Measurements from ENCODE around the gene FZD4.
A peak's percentile ranks its signal among the peaks of the same experiment; 100 is the strongest.
"Not testable (repeated sequence)": the region's sequence is repeated elsewhere in the genome, so short reads cannot be mapped to it uniquely, and the experiment has no call there.

The FZD4 gene

DNA sequence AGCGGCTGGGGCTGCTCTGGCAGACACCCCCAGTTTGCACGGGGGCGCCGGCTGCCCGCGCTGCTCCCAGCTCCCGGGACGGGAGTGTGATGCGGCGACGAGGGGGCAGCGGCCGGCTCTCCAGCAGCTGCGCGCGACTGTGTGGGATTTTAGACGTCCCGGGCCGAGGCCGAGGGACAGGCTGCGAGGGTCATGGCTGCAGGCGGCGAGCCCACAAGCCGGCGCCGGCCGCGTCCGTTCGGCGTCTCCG is 159 bp downstream of the FZD4 start:
- DNase-seq (no peak), ATAC-seq (replicated peaks) (peak; percentile 24)
- Mint-ChIP-seq H3K27me3 (peaks cover 16 to 17% of the 10 kb centered on the region in 2 donors), H3K36me3 (ENCODE audit: insufficient read depth) (no peaks in the 10 kb centered on the region), H3K9me3 (no peaks in the 10 kb centered on the region), H3K4me1 (ENCODE audit: low read depth in 2 of 2) (peaks cover 11 to 19% of the 10 kb centered on the region in 2 donors), H3K27ac (no peak overlapping the region), H3K4me3 (peak overlapping the region; percentile 81 to 88)

- Mint-ChIP-seq H3K4me3 (peak overlapping the region; percentile 81 to 88), H3K9me3 (no peaks in the 10 kb centered on the region), H3K4me1 (ENCODE audit: low read depth in 2 of 2) (peaks cover 11 to 19% of the 10 kb centered on the region in 2 donors), H3K27ac (peak overlapping the region in 1 of 2 donors; percentile 46), H3K36me3 (ENCODE audit: insufficient read depth) (no peaks in the 10 kb centered on the region), H3K27me3 (peaks cover 16 to 17% of the 10 kb centered on the region in 2 donors)
- ATAC-seq (replicated peaks) (no peak), DNase-seq (no peak)
These were observed 705 bp downstream of the FZD4 start for GRCh38 chr11:86954269-86955110.

- ATAC-seq (replicated peaks) (no peak), DNase-seq (no peak)
- Mint-ChIP-seq H3K4me3 (no peak overlapping the region), H3K27ac (no peak overlapping the region), H3K36me3 (ENCODE audit: insufficient read depth) (no peaks in the 10 kb centered on the region), H3K27me3 (peaks cover 16 to 17% of the 10 kb centered on the region in 2 donors), H3K9me3 (no peaks in the 10 kb centered on the region), H3K4me1 (ENCODE audit: low read depth in 2 of 2) (peaks cover 11 to 19% of the 10 kb centered on the region in 2 donors)
These were observed 2.8 kb downstream of the FZD4 start for GRCh38 chr11:86952221-86952875.

GRCh38 chr11:86951706-86952105 is 3.5 kb downstream of the FZD4 start:
- H3K9me3 Mint-ChIP-seq, result no peaks in the 10 kb centered on the region
- H3K27me3 Mint-ChIP-seq, result peaks cover 11 to 15% of the 10 kb centered on the region in 2 donors
- H3K36me3 Mint-ChIP-seq (ENCODE audit: insufficient read depth), result no peaks in the 10 kb centered on the region
- peaks cover 11 to 19% of the 10 kb centered on the region in 2 donors for H3K4me1 Mint-ChIP-seq (ENCODE audit: low read depth in 2 of 2)
- no peak overlapping the region for H3K4me3 Mint-ChIP-seq
- H3K27ac Mint-ChIP-seq, result no peak overlapping the region
- no peak for DNase-seq
- no peak for ATAC-seq (replicated peaks)

DNA sequence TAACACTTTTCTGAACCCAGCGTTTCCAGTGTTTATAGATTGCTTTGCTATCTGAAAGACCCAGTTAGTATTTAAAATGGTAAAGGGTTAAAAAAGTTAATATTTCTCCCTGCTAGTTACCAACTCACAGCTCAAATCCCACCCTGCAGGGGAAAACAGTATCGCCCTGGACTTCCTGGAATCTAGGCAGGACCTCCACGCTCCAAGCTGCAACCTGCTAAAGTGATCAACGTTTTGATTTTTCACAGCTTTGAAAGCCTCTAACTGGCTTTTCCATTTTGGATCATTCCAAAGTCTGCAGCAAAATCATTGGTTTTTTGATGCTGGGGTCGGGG is 4.6 kb downstream of the FZD4 start:
- no peaks in the 10 kb centered on the region for H3K36me3 Mint-ChIP-seq (ENCODE audit: insufficient read depth)
- H3K4me1 Mint-ChIP-seq (ENCODE audit: low read depth in 2 of 2), result peaks cover 6 to 10% of the 10 kb centered on the region in 2 donors
- no peaks in the 10 kb centered on the region for H3K9me3 Mint-ChIP-seq
- ATAC-seq (replicated peaks), result no peak
- peaks cover 3 to 11% of the 10 kb centered on the region in 2 donors for H3K27me3 Mint-ChIP-seq
- H3K27ac Mint-ChIP-seq, result no peak overlapping the region
- no peak for DNase-seq
- no peak overlapping the region for H3K4me3 Mint-ChIP-seq

- no peak overlapping the region for H3K4me3 Mint-ChIP-seq
- H3K27ac Mint-ChIP-seq, result no peak overlapping the region
- H3K27me3 Mint-ChIP-seq, result peaks cover 0 to 6% of the 10 kb centered on the region in 2 donors
- no peak for DNase-seq
- H3K9me3 Mint-ChIP-seq, result no peaks in the 10 kb centered on the region
- no peak for ATAC-seq (replicated peaks)
- no peaks in the 10 kb centered on the region for H3K36me3 Mint-ChIP-seq (ENCODE audit: insufficient read depth)
- H3K4me1 Mint-ChIP-seq (ENCODE audit: low read depth in 2 of 2), result peaks cover 4 to 7% of the 10 kb centered on the region in 2 donors
These were observed 5.1 kb downstream of the FZD4 start for GRCh38 chr11:86949995-86950660.

- ATAC-seq (replicated peaks), result no peak
- Mint-ChIP-seq H3K27me3 (peaks cover 0 to 6% of the 10 kb centered on the region in 2 donors), H3K4me3 (no peak overlapping the region), H3K4me1 (ENCODE audit: low read depth in 2 of 2) (no peaks in the 10 kb centered on the region), H3K27ac (no peak overlapping the region), H3K36me3 (ENCODE audit: insufficient read depth) (no peaks in the 10 kb centered on the region), H3K9me3 (no peaks in the 10 kb centered on the region)
- no peak for DNase-seq
These were observed 6.5 kb downstream of the FZD4 start for GRCh38 chr11:86948733-86949132.

DNA sequence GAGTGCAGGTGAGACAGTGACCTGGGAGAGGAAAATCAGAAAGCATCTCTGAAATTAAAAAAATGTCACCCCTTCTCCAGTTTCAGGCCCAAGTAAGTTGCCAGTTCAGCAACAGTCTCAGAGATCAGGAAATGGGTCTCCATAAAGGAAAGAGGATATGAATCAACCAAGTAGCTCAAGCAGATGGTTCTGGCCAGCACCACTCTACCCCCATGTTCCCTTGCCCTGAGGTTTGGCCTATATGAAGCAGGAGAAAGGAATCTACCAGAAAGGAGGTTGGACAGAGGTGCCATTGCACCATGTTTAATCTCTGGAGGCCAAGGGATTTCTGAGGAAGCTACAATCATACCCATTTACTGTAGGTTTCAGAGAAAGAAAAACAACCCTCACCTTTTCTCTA is 7.7 kb downstream of the FZD4 start:
- Mint-ChIP-seq H3K27ac (peak overlapping the region in 1 of 2 donors; percentile 36), H3K4me3 (no peak overlapping the region), H3K9me3 (no peaks in the 10 kb centered on the region), H3K27me3 (peaks cover 0 to 6% of the 10 kb centered on the region in 2 donors), H3K4me1 (ENCODE audit: low read depth in 2 of 2) (no peaks in the 10 kb centered on the region), H3K36me3 (ENCODE audit: insufficient read depth) (no peaks in the 10 kb centered on the region)
- DNase-seq, result no peak
- ATAC-seq (replicated peaks), result no peak

DNA sequence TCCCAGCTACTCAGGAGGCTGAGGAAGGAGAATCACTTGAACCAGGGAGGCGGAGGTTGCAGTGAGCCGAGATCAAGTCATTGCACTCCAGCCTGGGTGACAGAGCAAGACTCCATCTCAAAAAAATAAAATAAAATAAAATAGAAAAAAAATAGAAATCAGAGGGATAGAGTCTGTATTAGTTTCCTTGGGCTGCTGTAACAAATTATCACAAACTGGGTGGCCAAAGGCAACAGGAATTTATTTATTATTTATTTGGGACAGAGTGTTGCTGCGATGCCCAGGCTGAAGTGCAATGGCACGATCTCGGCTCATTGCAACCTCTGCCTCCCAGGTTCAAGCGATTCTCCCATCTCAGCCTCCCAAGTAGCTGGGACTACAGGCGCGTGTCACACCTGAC is 11.7 kb downstream of the FZD4 start:
- not testable (repeated sequence) for H3K36me3 Mint-ChIP-seq (ENCODE audit: insufficient read depth)

GRCh38 chr11:86941871-86942599 is 13.2 kb downstream of the FZD4 start:
- H3K27ac Mint-ChIP-seq, result no peak overlapping the region
- H3K4me1 Mint-ChIP-seq (ENCODE audit: low read depth in 2 of 2), result no peaks in the 10 kb centered on the region
- no peaks in the 10 kb centered on the region for H3K9me3 Mint-ChIP-seq
- no peaks in the 10 kb centered on the region for H3K36me3 Mint-ChIP-seq (ENCODE audit: insufficient read depth)
- peaks cover 6 to 27% of the 10 kb centered on the region in 2 donors for H3K27me3 Mint-ChIP-seq
- no peak overlapping the region for H3K4me3 Mint-ChIP-seq
- DNase-seq, result no peak
- ATAC-seq (replicated peaks), result no peak

More for the DNA sequence above, 11.7 kb downstream of the FZD4 start:
- H3K27me3 Mint-ChIP-seq, result peaks cover 0 to 18% of the 10 kb centered on the region in 2 donors
- H3K4me3 Mint-ChIP-seq; ATAC-seq (replicated peaks); H3K9me3 Mint-ChIP-seq; H3K4me1 Mint-ChIP-seq (ENCODE audit: low read depth in 2 of 2); H3K27ac Mint-ChIP-seq; DNase-seq: not testable (repeated sequence)

- no peak for ATAC-seq (replicated peaks)
- DNase-seq, result no peak
- H3K4me3 Mint-ChIP-seq, result no peak overlapping the region
- H3K27ac Mint-ChIP-seq, result no peak overlapping the region
- H3K9me3 Mint-ChIP-seq, result no peaks in the 10 kb centered on the region
- H3K4me1 Mint-ChIP-seq (ENCODE audit: low read depth in 2 of 2), result no peaks in the 10 kb centered on the region
- H3K36me3 Mint-ChIP-seq (ENCODE audit: insufficient read depth), result no peaks in the 10 kb centered on the region
- H3K27me3 Mint-ChIP-seq, result peaks cover 6 to 26% of the 10 kb centered on the region in 2 donors
These were observed 13.9 kb downstream of the FZD4 start for GRCh38 chr11:86941077-86941870.

- H3K27ac Mint-ChIP-seq, result peak overlapping the region in 1 of 2 donors; percentile 26
- ATAC-seq (replicated peaks) (no peak), DNase-seq (no peak)
- H3K4me1 Mint-ChIP-seq (ENCODE audit: low read depth in 2 of 2), result no peaks in the 10 kb centered on the region
- H3K9me3 Mint-ChIP-seq, result no peaks in the 10 kb centered on the region
- H3K27me3 Mint-ChIP-seq, result peaks cover 6 to 21% of the 10 kb centered on the region in 2 donors
- H3K4me3 Mint-ChIP-seq, result no peak overlapping the region
- no peaks in the 10 kb centered on the region for H3K36me3 Mint-ChIP-seq (ENCODE audit: insufficient read depth)
These were observed 14.9 kb downstream of the FZD4 start for GRCh38 chr11:86940122-86940777.
